HG02798 (cell line): ENCODE data around the gene LTBP4.
"Not testable (repeated sequence)": the region's sequence is repeated elsewhere in the genome, so short reads cannot be mapped to it uniquely, and the experiment has no call there.

Experiments
- ATAC-seq: cut with Tn5 transposase; IDR thresholded peaks from one replicate; pipeline ENCODE4 v1.9.1; 2021; ENCODE audit warnings: mild to moderate bottlenecking; ENCODE audit not compliant: unreplicated experiment, poor library complexity

Gene LTBP4

GRCh38 chr19:40624369-40625153 lies 23.4 kb downstream of the LTBP4 start:
- not testable (repeated sequence) for ATAC-seq

GRCh38 chr19:40625406-40626120 lies 24.4 kb downstream of the LTBP4 start:
- no peak for ATAC-seq

GRCh38 chr19:40626918-40627317 lies 25.7 kb downstream of the LTBP4 start:
- no peak for ATAC-seq

GRCh38 chr19:40627486-40628279 lies 26.5 kb downstream of the LTBP4 start:
- no peak for ATAC-seq

- ATAC-seq: no peak
Measured at GRCh38 chr19:40629346-40629745, 28.2 kb downstream of the LTBP4 start.

GRCh38 chr19:40630571-40631160 lies 29.5 kb downstream of the LTBP4 start:
- ATAC-seq: no peak

- no peak for ATAC-seq
Measured at GRCh38 chr19:40632311-40633036, 31.3 kb downstream of the LTBP4 start.

- ATAC-seq: no peak
Measured at GRCh38 chr19:40633207-40633606, 32.0 kb downstream of the LTBP4 start.

- ATAC-seq: no peak
Measured at GRCh38 chr19:40638327-40638726, 37.2 kb downstream of the LTBP4 start.

GRCh38 chr19:40639638-40639982 lies 38.4 kb downstream of the LTBP4 start:
- no peak for ATAC-seq

GRCh38 chr19:40640744-40641143 lies 39.6 kb downstream of the LTBP4 start:
- no peak for ATAC-seq

GRCh38 chr19:40641281-40641680 lies 40.1 kb downstream of the LTBP4 start:
- no peak for ATAC-seq

GRCh38 chr19:40642051-40642706 lies 41.0 kb downstream of the LTBP4 start:
- ATAC-seq: no peak

GRCh38 chr19:40642757-40643305 lies 41.7 kb downstream of the LTBP4 start:
- no peak for ATAC-seq

- no peak for ATAC-seq
Measured at GRCh38 chr19:40646743-40647254, 45.6 kb downstream of the LTBP4 start.

GRCh38 chr19:40649903-40650675 lies 48.9 kb downstream of the LTBP4 start:
- ATAC-seq: not testable (repeated sequence)

GRCh38 chr19:40650749-40651305 lies 49.7 kb downstream of the LTBP4 start:
- no peak for ATAC-seq

- ATAC-seq: not testable (repeated sequence)
Measured at GRCh38 chr19:40652303-40652702, 51.1 kb downstream of the LTBP4 start.
